Effector memory CD8-positive, alpha-beta T cell (primary cell): ENCODE results near the gene HES7.
A peak's percentile ranks its signal among the peaks of the same experiment; 100 is the strongest.
"Not testable (repeated sequence)": the region's sequence is repeated elsewhere in the genome, so short reads cannot be mapped to it uniquely, and the experiment has no call there.

Experiments
- ATAC-seq: fragments of 150-1000 bp; cut with Tn5 transposase; replicated peaks from 2 replicates; pipeline ENCODE4 v1.10.0; 2021; ENCODE audit warnings: mild to moderate bottlenecking, moderate library complexity
- DNase-seq, 3 experiments: peaks; one replicate each; pipeline ENCODE4 v3.0.0; 2021
- H3K27ac Mint-ChIP-seq, 2 donors: one replicate each; pipeline ENCODE4 v1.8.0; 2022; ENCODE audit warnings: mild to moderate bottlenecking in 2 of 2, mixed read lengths in 2 of 2, moderate library complexity in 2 of 2
- H3K27me3 Mint-ChIP-seq, 2 donors: one replicate each; pipeline ENCODE4 v1.8.0; 2022; ENCODE audit warnings: mixed read lengths in 2 of 2
- H3K36me3 Mint-ChIP-seq: one replicate; pipeline ENCODE4 v1.8.0; 2022; ENCODE audit warnings: mild to moderate bottlenecking, moderate library complexity, mixed read lengths; ENCODE audit not compliant: insufficient read depth
- H3K4me1 Mint-ChIP-seq, 2 donors: one replicate each; pipeline ENCODE4 v1.8.0; 2022; ENCODE audit warnings: low read depth in 2 of 2, mixed read lengths in 2 of 2
- H3K4me3 Mint-ChIP-seq, 2 donors: one replicate each; pipeline ENCODE4 v1.8.0; 2022; ENCODE audit warnings: mild to moderate bottlenecking in 2 of 2, mixed read lengths in 2 of 2, moderate library complexity in 2 of 2
- H3K9me3 Mint-ChIP-seq, 2 donors: one replicate each; pipeline ENCODE4 v1.8.0; 2022; ENCODE audit warnings: mixed read lengths in 2 of 2
- total RNA-seq, 9 experiments: gene quantifications; one replicate each; lab custom pipeline; 2026; lab: John Stamatoyannopoulos, UW

The HES7 gene
- total RNA-seq: 0 to 0.67 (median 0.13) reads per million in 9 experiments

GRCh38 chr17:8123695-8124349 is at the start of gene HES7:
Gene HES7, minus strand, starts transcription at chr17:8124106. Its CDS starts 22 bp downstream, at chr17:8124084.
- Mint-ChIP-seq H3K4me1 (peaks cover 62 to 68% of the 10 kb centered on the region in 2 donors), H3K27me3 (peaks cover 15 to 69% of the 10 kb centered on the region in 2 donors), H3K4me3 (peak within 1 kb of the TSS; percentile 91 to 92), H3K36me3 (peaks cover 61% of the 10 kb centered on the region), H3K27ac (peak within 1 kb of the TSS; percentile 99 to 100), H3K9me3 (peaks cover 5% of the 10 kb centered on the region in 2 donors)
- DNase-seq: no peak
- no peak for ATAC-seq

DNA sequence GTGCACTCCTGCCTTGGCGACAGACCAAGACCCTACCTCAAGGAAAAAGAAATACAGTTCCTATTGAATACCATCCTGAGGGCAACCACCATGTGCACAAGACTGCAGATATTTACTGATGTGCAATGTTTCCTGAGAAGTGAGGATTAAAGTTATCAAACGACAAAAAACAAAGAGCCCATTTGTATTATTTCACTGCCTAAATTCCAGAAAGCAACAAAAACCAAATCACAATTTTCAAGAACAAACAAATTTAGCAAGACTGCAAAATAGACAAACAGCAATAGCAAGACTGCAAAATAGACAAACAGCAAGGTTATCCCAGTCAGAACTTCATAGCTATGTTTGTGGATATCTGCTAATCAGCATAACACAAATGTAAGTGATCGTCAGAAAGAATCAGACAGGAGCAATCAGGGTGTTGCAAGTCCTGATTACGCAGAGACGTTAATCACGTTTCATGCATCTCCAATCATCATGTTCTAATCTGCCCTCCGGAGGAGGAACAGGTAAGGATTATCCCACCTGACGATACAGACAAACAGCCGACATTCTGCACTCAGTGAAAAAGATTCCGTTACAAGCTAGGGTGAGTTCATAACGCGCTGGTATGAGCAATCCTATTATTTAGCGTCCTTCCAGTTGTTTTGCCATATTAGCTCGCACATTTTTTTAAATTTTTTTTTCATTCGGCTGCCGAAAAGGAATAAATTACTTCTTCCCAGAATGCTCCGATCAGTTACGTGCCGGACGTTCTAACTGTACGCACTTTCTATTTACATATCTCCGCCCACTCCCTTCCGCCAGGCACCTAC is 49.4 kb upstream of the HES7 start:
- Mint-ChIP-seq H3K27me3 (no peaks in the 10 kb centered on the region), H3K4me1 (peaks cover 30 to 41% of the 10 kb centered on the region in 2 donors), H3K4me3 (peak overlapping the region; percentile 76 to 82), H3K9me3 (no peaks in the 10 kb centered on the region), H3K36me3 (peaks cover 36% of the 10 kb centered on the region), H3K27ac (peak overlapping the region; percentile 100)
- DNase-seq (peak; percentile 77 to 82 (median 78)), ATAC-seq (peak; percentile 83)

DNA sequence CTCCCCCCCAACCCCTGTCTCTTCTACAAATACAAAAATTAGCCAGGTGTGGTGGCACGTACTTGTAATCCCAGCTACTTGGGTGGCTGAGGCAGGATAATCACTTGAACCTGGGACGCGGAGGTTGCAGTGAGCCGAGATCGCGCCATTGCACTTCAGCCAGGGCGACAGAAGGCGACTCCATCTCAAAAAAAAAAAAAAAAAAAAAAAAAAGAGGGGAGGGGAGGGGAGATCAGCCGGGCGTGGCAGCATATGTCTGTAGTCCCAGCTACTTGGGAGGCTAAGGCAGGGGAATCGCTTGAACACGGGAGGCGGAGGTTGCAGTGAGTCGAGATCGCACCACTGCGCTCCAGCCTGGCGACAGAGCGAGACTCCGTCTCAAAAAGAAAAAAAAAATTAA is 46.3 kb upstream of the HES7 start:
- DNase-seq, H3K27ac Mint-ChIP-seq, H3K9me3 Mint-ChIP-seq, H3K4me3 Mint-ChIP-seq, ATAC-seq, H3K27me3 Mint-ChIP-seq: not testable (repeated sequence)
- peaks cover 21 to 26% of the 10 kb centered on the region in 2 donors for H3K4me1 Mint-ChIP-seq
- peaks cover 29% of the 10 kb centered on the region for H3K36me3 Mint-ChIP-seq

GRCh38 chr17:8167526-8167925 is 43.6 kb upstream of the HES7 start:
- H3K36me3 Mint-ChIP-seq: peaks cover 34% of the 10 kb centered on the region
- no peaks in the 10 kb centered on the region for H3K9me3 Mint-ChIP-seq
- no peaks in the 10 kb centered on the region for H3K27me3 Mint-ChIP-seq
- H3K27ac Mint-ChIP-seq: no peak overlapping the region
- no peak for ATAC-seq
- DNase-seq: no peak
- H3K4me1 Mint-ChIP-seq: peaks cover 26 to 27% of the 10 kb centered on the region in 2 donors
- H3K4me3 Mint-ChIP-seq: no peak overlapping the region

DNA sequence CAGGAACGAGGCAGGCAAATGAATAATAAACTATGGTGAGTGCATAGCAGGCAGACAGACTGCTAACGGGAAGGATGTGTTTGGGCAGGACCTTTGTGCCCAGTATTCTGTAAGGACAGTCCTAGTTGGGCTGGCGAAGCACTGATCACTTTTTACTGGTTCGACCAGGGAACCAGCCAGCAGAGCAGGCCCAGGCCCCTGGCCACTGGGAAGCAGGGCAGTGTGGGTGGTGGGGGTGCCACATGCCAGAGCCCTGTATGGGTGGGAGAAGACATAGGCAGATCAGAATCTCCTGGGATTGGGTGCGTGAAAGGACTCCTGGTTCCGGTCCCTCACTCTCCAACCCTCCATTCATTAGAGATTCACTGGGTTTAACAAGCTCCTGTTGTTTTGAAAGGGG is 42.8 kb upstream of the HES7 start:
- no peak for ATAC-seq
- Mint-ChIP-seq H3K27ac (no peak overlapping the region), H3K27me3 (no peaks in the 10 kb centered on the region), H3K9me3 (no peaks in the 10 kb centered on the region), H3K4me1 (peaks cover 23 to 26% of the 10 kb centered on the region in 2 donors), H3K36me3 (peaks cover 34% of the 10 kb centered on the region), H3K4me3 (no peak overlapping the region)
- no peak for DNase-seq

- ATAC-seq: no peak
- peaks cover 39 to 43% of the 10 kb centered on the region in 2 donors for H3K4me1 Mint-ChIP-seq
- H3K36me3 Mint-ChIP-seq: peaks cover 49% of the 10 kb centered on the region
- no peak for DNase-seq
- H3K9me3 Mint-ChIP-seq: no peaks in the 10 kb centered on the region
- peak overlapping the region in 1 of 2 donors; percentile 97 for H3K27ac Mint-ChIP-seq
- no peaks in the 10 kb centered on the region for H3K27me3 Mint-ChIP-seq
- H3K4me3 Mint-ChIP-seq: peak overlapping the region; percentile 86 to 89
Observed at GRCh38 chr17:8164815-8165131, 40.9 kb upstream of the HES7 start.

DNA sequence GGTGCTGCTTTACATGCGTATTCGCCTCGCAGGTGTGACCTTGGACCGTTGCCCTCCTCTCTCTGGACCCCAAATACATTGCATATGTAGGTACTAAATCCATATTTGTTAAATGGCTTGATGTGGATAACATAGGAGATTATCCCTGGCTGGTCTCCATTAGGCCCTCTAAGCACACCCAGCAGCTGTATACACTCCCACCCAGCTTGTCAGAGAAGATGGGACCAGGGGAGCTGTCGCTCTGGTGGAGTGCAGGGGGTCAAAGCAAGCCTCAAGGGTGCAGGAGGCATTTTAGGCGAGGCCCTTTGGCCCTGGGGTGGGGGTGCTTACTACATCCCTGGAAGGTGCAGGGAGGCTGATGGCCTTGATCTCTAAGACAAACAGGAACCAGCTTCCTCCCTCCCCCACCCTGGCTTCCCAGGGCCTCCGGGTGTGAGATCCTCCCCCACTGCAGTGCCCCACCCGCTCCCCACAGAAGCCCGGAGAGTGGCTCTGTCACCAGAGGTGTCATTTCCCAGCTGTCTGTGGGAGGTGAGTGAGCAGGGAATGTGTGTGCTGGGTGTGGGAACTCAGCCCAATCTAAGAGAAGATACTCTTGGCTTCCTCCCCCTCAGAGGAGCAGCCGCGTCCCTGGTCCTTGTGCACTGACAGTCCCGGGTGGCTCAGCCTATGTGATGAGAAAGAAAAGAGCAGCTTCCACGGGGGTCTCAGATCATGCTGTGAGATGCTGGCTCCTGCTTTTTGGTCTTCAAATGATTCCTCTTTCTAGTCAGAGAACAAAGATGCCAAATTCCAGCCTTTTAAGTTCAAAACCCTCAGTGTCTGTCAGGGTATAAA is 40.3 kb upstream of the HES7 start:
- peak; percentile 68 to 81 (median 70) for DNase-seq
- Mint-ChIP-seq H3K4me1 (peaks cover 43 to 49% of the 10 kb centered on the region in 2 donors), H3K36me3 (peaks cover 51% of the 10 kb centered on the region), H3K27ac (peak overlapping the region in 1 of 2 donors; percentile 97), H3K27me3 (no peaks in the 10 kb centered on the region), H3K9me3 (no peaks in the 10 kb centered on the region), H3K4me3 (peak overlapping the region; percentile 86 to 89)
- peak; percentile 68 for ATAC-seq

GRCh38 chr17:8162997-8163977 is 39.4 kb upstream of the HES7 start:
- Mint-ChIP-seq H3K27me3 (no peaks in the 10 kb centered on the region), H3K9me3 (no peaks in the 10 kb centered on the region), H3K27ac (peak overlapping the region in 1 of 2 donors; percentile 97), H3K4me3 (peak overlapping the region; percentile 86 to 89), H3K4me1 (peaks cover 49 to 56% of the 10 kb centered on the region in 2 donors), H3K36me3 (peaks cover 58% of the 10 kb centered on the region)
- DNase-seq (peak in 2 of 3 experiments; percentile 15 to 30), ATAC-seq (peak; percentile 18)

DNA sequence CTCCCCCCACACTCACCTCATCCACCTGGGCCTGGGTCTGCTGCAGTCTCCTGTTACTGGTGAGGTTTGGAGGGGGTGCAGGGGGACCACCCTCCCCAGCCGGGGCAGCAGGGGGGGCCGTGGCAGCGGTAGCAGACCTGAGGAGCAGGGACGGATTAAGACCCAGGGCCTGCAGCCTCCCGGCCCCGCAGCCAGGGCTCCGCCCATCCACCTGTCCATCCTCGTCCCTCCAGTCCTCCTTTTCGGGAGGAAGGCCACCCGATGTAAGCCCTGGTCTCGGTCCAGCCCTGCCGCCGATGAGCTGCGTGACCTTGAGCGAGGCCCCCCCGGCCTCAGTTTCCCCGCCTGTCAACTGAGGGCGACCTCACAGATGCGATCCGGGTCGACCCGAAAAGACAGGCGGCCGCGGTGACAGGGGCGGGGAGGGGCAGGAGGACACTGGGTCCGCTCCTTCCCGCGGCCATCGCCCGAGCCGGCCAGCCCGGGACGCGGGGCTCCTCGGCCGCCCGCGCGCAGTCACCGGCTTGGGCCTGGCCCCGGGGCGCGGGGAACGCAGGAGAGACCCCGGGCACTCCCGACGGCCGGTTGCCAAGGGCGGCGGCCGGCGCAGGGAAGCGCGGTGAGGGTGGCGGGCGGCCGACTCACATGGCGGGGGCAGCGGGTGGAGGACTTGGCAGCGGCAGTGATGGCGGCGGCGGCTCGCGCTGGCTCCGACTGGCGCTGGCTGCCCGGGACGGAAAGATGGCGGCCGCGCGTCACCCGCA is 38.5 kb upstream of the HES7 start, which contains the start of gene VAMP2:
TSS of gene VAMP2 (minus strand) at position 716 of the 764 bp plus-strand sequence. CDS start at position 647, 69 bp downstream.
- ATAC-seq: peak; percentile 64
- H3K36me3 Mint-ChIP-seq: peaks cover 64% of the 10 kb centered on the region
- H3K27me3 Mint-ChIP-seq: no peaks in the 10 kb centered on the region
- H3K4me3 Mint-ChIP-seq: peak within 1 kb of the TSS; percentile 86 to 89
- H3K9me3 Mint-ChIP-seq: no peaks in the 10 kb centered on the region
- DNase-seq: peak; percentile 82 to 87 (median 86)
- peaks cover 50 to 58% of the 10 kb centered on the region in 2 donors for H3K4me1 Mint-ChIP-seq
- H3K27ac Mint-ChIP-seq: peak within 1 kb of the TSS in 1 of 2 donors; percentile 97

DNA sequence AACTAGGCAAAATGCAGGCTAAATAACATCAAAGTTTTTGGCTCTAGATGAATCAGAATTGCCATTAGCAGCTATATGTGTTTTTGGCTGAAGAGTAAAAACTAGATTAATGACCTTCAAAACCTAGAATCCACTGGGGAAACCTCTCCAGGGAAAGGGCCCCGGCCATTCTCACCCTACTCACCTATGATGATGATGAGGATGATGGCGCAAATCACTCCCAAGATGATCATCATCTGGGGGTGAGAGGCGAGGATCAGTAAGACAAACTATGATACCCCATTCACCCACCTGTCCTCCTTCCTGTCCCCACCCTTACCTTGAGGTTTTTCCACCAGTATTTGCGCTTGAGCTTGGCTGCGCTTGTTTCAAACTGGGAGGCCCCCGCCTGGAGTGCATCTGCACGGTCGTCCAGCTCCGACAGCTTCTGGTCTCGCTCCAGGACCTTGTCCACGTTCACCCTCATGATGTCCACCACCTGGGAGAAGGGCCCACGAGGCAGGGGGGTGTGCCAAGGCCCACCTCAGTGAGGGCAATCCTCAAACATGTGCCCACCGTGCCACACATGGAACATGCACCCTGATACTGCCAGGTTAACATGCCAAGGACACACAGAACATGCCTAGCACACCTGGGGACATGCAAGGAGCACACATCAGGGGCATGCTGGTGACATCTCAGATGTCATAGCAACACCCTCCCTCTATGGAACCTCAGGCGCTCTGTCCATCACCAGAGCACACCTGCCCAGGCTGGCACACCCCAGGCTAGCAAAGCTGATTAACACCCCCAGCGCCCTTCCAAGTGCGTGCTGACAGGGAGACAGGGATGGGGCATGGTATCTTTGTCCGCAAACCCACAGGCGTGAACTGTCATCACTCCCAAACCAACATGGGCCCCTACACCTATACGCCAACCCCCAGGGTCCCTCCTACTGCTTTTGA is 37.7 kb upstream of the HES7 start:
- Mint-ChIP-seq H3K27ac (peak overlapping the region in 1 of 2 donors; percentile 97), H3K27me3 (no peaks in the 10 kb centered on the region), H3K36me3 (peaks cover 62% of the 10 kb centered on the region), H3K9me3 (no peaks in the 10 kb centered on the region), H3K4me3 (peak overlapping the region; percentile 86 to 89), H3K4me1 (peaks cover 50 to 58% of the 10 kb centered on the region in 2 donors)
- no peak for ATAC-seq
- DNase-seq: no peak

DNA sequence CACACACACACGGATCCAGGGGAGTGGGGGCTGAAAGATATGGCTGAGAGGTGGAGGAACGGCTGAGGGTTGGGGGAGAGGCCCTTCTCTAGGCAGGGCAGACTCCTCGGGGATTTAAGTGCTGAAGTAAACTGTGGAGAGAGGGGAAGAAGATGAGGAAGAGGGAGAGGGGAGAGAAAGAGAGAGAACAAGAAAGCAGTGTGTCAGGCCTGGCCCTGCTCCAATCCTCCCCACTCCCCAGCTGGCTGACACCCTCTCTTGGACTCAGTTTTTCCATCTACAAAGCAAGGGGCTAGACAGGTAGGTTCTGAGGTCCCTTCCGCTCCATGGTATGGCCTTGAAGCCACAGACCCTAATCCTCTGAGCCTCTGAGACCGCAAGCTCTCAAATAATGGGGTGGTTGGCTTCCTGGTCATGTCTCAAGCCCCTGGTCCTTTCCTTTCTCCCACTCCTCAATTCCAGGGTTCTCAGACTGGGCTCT is 36.9 kb upstream of the HES7 start:
- Mint-ChIP-seq H3K27ac (peak overlapping the region in 1 of 2 donors; percentile 97), H3K4me1 (peaks cover 50 to 58% of the 10 kb centered on the region in 2 donors), H3K4me3 (peak overlapping the region; percentile 86 to 89), H3K36me3 (peaks cover 61% of the 10 kb centered on the region), H3K9me3 (no peaks in the 10 kb centered on the region), H3K27me3 (no peaks in the 10 kb centered on the region)
- ATAC-seq (no peak), DNase-seq (no peak)
